ENCODE results near the gene ZCWPW1.

ZCWPW1 gene

GRCh38 chr7:100400656-100401055 lies 27.8 kb downstream of the ZCWPW1 start:
- Histone ChIP-seq H3K27ac (ENCODE audit: low read depth, low read length) (no peak overlapping the region), H3K4me1 (ENCODE audit: control insufficient read depth in 1 of 2, insufficient read depth in 2 of 2, low read length in 2 of 2) (peaks cover 4% of the 10 kb centered on the region in 2 donors), H3K27me3 (ENCODE audit: control insufficient read depth in 1 of 2, insufficient read depth in 2 of 2, low read length in 2 of 2) (no peaks in the 10 kb centered on the region), H3K36me3 (ENCODE audit: control insufficient read depth in 1 of 2, insufficient read depth in 2 of 2, low read length in 2 of 2) (no peaks in the 10 kb centered on the region), H3K9ac (ENCODE audit: low read depth in 1 of 2, low read length in 2 of 2) (no peak overlapping the region), H3K9me3 (ENCODE audit: control insufficient read depth in 1 of 2, low read length in 2 of 2) (no peaks in the 10 kb centered on the region), H3K4me3 (ENCODE audit: low read depth in 1 of 2, low read length in 2 of 2) (no peak overlapping the region)

GRCh38 chr7:100400041-100400440 lies 28.5 kb downstream of the ZCWPW1 start:
- H3K9ac ChIP-seq (ENCODE audit: low read depth in 1 of 2, low read length in 2 of 2): no peak overlapping the region
- no peaks in the 10 kb centered on the region for H3K27me3 ChIP-seq (ENCODE audit: control insufficient read depth in 1 of 2, insufficient read depth in 2 of 2, low read length in 2 of 2)
- no peak overlapping the region for H3K4me3 ChIP-seq (ENCODE audit: low read depth in 1 of 2, low read length in 2 of 2)
- no peaks in the 10 kb centered on the region for H3K9me3 ChIP-seq (ENCODE audit: control insufficient read depth in 1 of 2, low read length in 2 of 2)
- H3K36me3 ChIP-seq (ENCODE audit: control insufficient read depth in 1 of 2, insufficient read depth in 2 of 2, low read length in 2 of 2): no peaks in the 10 kb centered on the region
- H3K4me1 ChIP-seq (ENCODE audit: control insufficient read depth in 1 of 2, insufficient read depth in 2 of 2, low read length in 2 of 2): peaks cover 4% of the 10 kb centered on the region in 2 donors
- no peak overlapping the region for H3K27ac ChIP-seq (ENCODE audit: low read depth, low read length)

- Histone ChIP-seq H3K27ac (ENCODE audit: low read depth, low read length) (no peak overlapping the region), H3K27me3 (ENCODE audit: control insufficient read depth in 1 of 2, insufficient read depth in 2 of 2, low read length in 2 of 2) (peaks cover 0 to 5% of the 10 kb centered on the region in 2 donors), H3K36me3 (ENCODE audit: control insufficient read depth in 1 of 2, insufficient read depth in 2 of 2, low read length in 2 of 2) (no peaks in the 10 kb centered on the region), H3K9me3 (ENCODE audit: control insufficient read depth in 1 of 2, low read length in 2 of 2) (no peaks in the 10 kb centered on the region), H3K4me1 (ENCODE audit: control insufficient read depth in 1 of 2, insufficient read depth in 2 of 2, low read length in 2 of 2) (peaks cover 4% of the 10 kb centered on the region in 2 donors), H3K9ac (ENCODE audit: low read depth in 1 of 2, low read length in 2 of 2) (no peak overlapping the region), H3K4me3 (ENCODE audit: low read depth in 1 of 2, low read length in 2 of 2) (no peak overlapping the region)
Measured at GRCh38 chr7:100398239-100398638, 30.3 kb downstream of the ZCWPW1 start.

- Histone ChIP-seq H3K9me3 (ENCODE audit: control insufficient read depth in 1 of 2, low read length in 2 of 2) (no peaks in the 10 kb centered on the region), H3K36me3 (ENCODE audit: control insufficient read depth in 1 of 2, insufficient read depth in 2 of 2, low read length in 2 of 2) (no peaks in the 10 kb centered on the region), H3K27me3 (ENCODE audit: control insufficient read depth in 1 of 2, insufficient read depth in 2 of 2, low read length in 2 of 2) (peaks cover under 1 to 5% of the 10 kb centered on the region in 2 donors), H3K9ac (ENCODE audit: low read depth in 1 of 2, low read length in 2 of 2) (no peak overlapping the region), H3K4me3 (ENCODE audit: low read depth in 1 of 2, low read length in 2 of 2) (no peak overlapping the region), H3K27ac (ENCODE audit: low read depth, low read length) (no peak overlapping the region), H3K4me1 (ENCODE audit: control insufficient read depth in 1 of 2, insufficient read depth in 2 of 2, low read length in 2 of 2) (peaks cover 4% of the 10 kb centered on the region in 2 donors)
Measured at GRCh38 chr7:100397315-100398081, 31.0 kb downstream of the ZCWPW1 start.

- H3K9me3 ChIP-seq (ENCODE audit: control insufficient read depth in 1 of 2, low read length in 2 of 2): no peaks in the 10 kb centered on the region
- no peaks in the 10 kb centered on the region for H3K36me3 ChIP-seq (ENCODE audit: control insufficient read depth in 1 of 2, insufficient read depth in 2 of 2, low read length in 2 of 2)
- H3K4me3 ChIP-seq (ENCODE audit: low read depth in 1 of 2, low read length in 2 of 2): no peak overlapping the region
- H3K27ac ChIP-seq (ENCODE audit: low read depth, low read length): no peak overlapping the region
- H3K27me3 ChIP-seq (ENCODE audit: control insufficient read depth in 1 of 2, insufficient read depth in 2 of 2, low read length in 2 of 2): peaks cover 4 to 5% of the 10 kb centered on the region in 2 donors
- peaks cover 4% of the 10 kb centered on the region in 2 donors for H3K4me1 ChIP-seq (ENCODE audit: control insufficient read depth in 1 of 2, insufficient read depth in 2 of 2, low read length in 2 of 2)
- no peak overlapping the region for H3K9ac ChIP-seq (ENCODE audit: low read depth in 1 of 2, low read length in 2 of 2)
Measured at GRCh38 chr7:100396421-100396982, 32.0 kb downstream of the ZCWPW1 start.

GRCh38 chr7:100394077-100394476 lies 34.4 kb downstream of the ZCWPW1 start:
- Histone ChIP-seq H3K4me1 (ENCODE audit: control insufficient read depth in 1 of 2, insufficient read depth in 2 of 2, low read length in 2 of 2) (peaks cover 4% of the 10 kb centered on the region in 2 donors), H3K27me3 (ENCODE audit: control insufficient read depth in 1 of 2, insufficient read depth in 2 of 2, low read length in 2 of 2) (peaks cover 4 to 5% of the 10 kb centered on the region in 2 donors), H3K4me3 (ENCODE audit: low read depth in 1 of 2, low read length in 2 of 2) (no peak overlapping the region), H3K9ac (ENCODE audit: low read depth in 1 of 2, low read length in 2 of 2) (no peak overlapping the region), H3K9me3 (ENCODE audit: control insufficient read depth in 1 of 2, low read length in 2 of 2) (no peaks in the 10 kb centered on the region), H3K36me3 (ENCODE audit: control insufficient read depth in 1 of 2, insufficient read depth in 2 of 2, low read length in 2 of 2) (no peaks in the 10 kb centered on the region), H3K27ac (ENCODE audit: low read depth, low read length) (no peak overlapping the region)

GRCh38 chr7:100393233-100393905 lies 35.1 kb downstream of the ZCWPW1 start:
- H3K4me1 ChIP-seq (ENCODE audit: control insufficient read depth in 1 of 2, insufficient read depth in 2 of 2, low read length in 2 of 2): peaks cover 4% of the 10 kb centered on the region in 2 donors
- H3K9ac ChIP-seq (ENCODE audit: low read depth in 1 of 2, low read length in 2 of 2): no peak overlapping the region
- H3K27ac ChIP-seq (ENCODE audit: low read depth, low read length): no peak overlapping the region
- H3K27me3 ChIP-seq (ENCODE audit: control insufficient read depth in 1 of 2, insufficient read depth in 2 of 2, low read length in 2 of 2): peaks cover 4 to 5% of the 10 kb centered on the region in 2 donors
- H3K36me3 ChIP-seq (ENCODE audit: control insufficient read depth in 1 of 2, insufficient read depth in 2 of 2, low read length in 2 of 2): no peaks in the 10 kb centered on the region
- no peaks in the 10 kb centered on the region for H3K9me3 ChIP-seq (ENCODE audit: control insufficient read depth in 1 of 2, low read length in 2 of 2)
- no peak overlapping the region for H3K4me3 ChIP-seq (ENCODE audit: low read depth in 1 of 2, low read length in 2 of 2)

- H3K36me3 ChIP-seq (ENCODE audit: control insufficient read depth in 1 of 2, insufficient read depth in 2 of 2, low read length in 2 of 2): no peaks in the 10 kb centered on the region
- H3K9ac ChIP-seq (ENCODE audit: low read depth in 1 of 2, low read length in 2 of 2): no peak overlapping the region
- H3K27me3 ChIP-seq (ENCODE audit: control insufficient read depth in 1 of 2, insufficient read depth in 2 of 2, low read length in 2 of 2): peaks cover 4 to 5% of the 10 kb centered on the region in 2 donors
- H3K9me3 ChIP-seq (ENCODE audit: control insufficient read depth in 1 of 2, low read length in 2 of 2): no peaks in the 10 kb centered on the region
- no peak overlapping the region for H3K27ac ChIP-seq (ENCODE audit: low read depth, low read length)
- H3K4me1 ChIP-seq (ENCODE audit: control insufficient read depth in 1 of 2, insufficient read depth in 2 of 2, low read length in 2 of 2): no peaks in the 10 kb centered on the region
- no peak overlapping the region for H3K4me3 ChIP-seq (ENCODE audit: low read depth in 1 of 2, low read length in 2 of 2)
Measured at GRCh38 chr7:100390286-100391009, 38.1 kb downstream of the ZCWPW1 start.

GRCh38 chr7:100389437-100390088 lies 38.9 kb downstream of the ZCWPW1 start:
- no peak overlapping the region for H3K27ac ChIP-seq (ENCODE audit: low read depth, low read length)
- H3K4me1 ChIP-seq (ENCODE audit: control insufficient read depth in 1 of 2, insufficient read depth in 2 of 2, low read length in 2 of 2): no peaks in the 10 kb centered on the region
- H3K36me3 ChIP-seq (ENCODE audit: control insufficient read depth in 1 of 2, insufficient read depth in 2 of 2, low read length in 2 of 2): no peaks in the 10 kb centered on the region
- peaks cover 4 to 5% of the 10 kb centered on the region in 2 donors for H3K27me3 ChIP-seq (ENCODE audit: control insufficient read depth in 1 of 2, insufficient read depth in 2 of 2, low read length in 2 of 2)
- H3K9ac ChIP-seq (ENCODE audit: low read depth in 1 of 2, low read length in 2 of 2): no peak overlapping the region
- H3K4me3 ChIP-seq (ENCODE audit: low read depth in 1 of 2, low read length in 2 of 2): no peak overlapping the region
- no peaks in the 10 kb centered on the region for H3K9me3 ChIP-seq (ENCODE audit: control insufficient read depth in 1 of 2, low read length in 2 of 2)

Measured in duodenal mucosa (tissue), 2 donors.